ENCODE data around the gene SYNGR1.

SYNGR1 gene

GRCh38 chr22:39432361-39432811, 82.6 kb downstream of the SYNGR1 start:
- FAIRE-seq = no peak

GRCh38 chr22:39433476-39434242, 83.9 kb downstream of the SYNGR1 start:
- no peak for FAIRE-seq

GRCh38 chr22:39434243-39434653, 84.5 kb downstream of the SYNGR1 start:
- FAIRE-seq = no peak

GRCh38 chr22:39434721-39435120, 84.9 kb downstream of the SYNGR1 start:
- FAIRE-seq = no peak

Data from colon (tissue), 2 donors.